OCI-LY3 (cell line): ENCODE results near the gene TTI1.

ENCODE experiments used
- H2AFZ ChIP-seq: fragments of 200-600, 300-600 bp; shearing (Covaris generic); 2 replicates; pipeline ENCODE4 v1.6.0; 2014; ENCODE audit warnings: antibody characterized with exemption, low read depth, low read length
- H3K27ac ChIP-seq: fragments of 200-600, 300-600 bp; sonication (generic); 2 replicates; pipeline ENCODE4 v1.5.1; 2014; ENCODE audit warnings: mild to moderate bottlenecking, low read length, moderate library complexity, mixed read lengths
- H3K27me3 ChIP-seq: fragments of 200-600, 300-600 bp; sonication (generic); 2 replicates; pipeline ENCODE4 v1.6.1; 2014; ENCODE audit warnings: low read depth, low read length, mixed read lengths
- H3K36me3 ChIP-seq: fragments of 200-600, 300-600 bp; sonication (generic); replicated peaks from 2 replicates; pipeline ENCODE3; 2014; ENCODE audit warnings: low read depth, low read length, mixed read lengths
- H3K4me1 ChIP-seq: fragments of 300-600, 200-600 bp; sonication (generic); 2 replicates; pipeline ENCODE4 v1.6.1; 2014; ENCODE audit warnings: low read length, mixed read lengths
- H3K4me2 ChIP-seq: fragments of 200-600, 300-600 bp; sonication (generic); 2 replicates; pipeline ENCODE4 v1.6.1; 2014; ENCODE audit warnings: low read length, mixed read lengths
- H3K4me3 ChIP-seq: fragments of 300-600, 200-600 bp; sonication (generic); 2 replicates; pipeline ENCODE4 v1.5.1; 2014; ENCODE audit warnings: antibody characterized with exemption, mild to moderate bottlenecking, low read length, moderate library complexity
- H3K79me2 ChIP-seq: fragments of 300-600, 200-600 bp; shearing (Covaris generic); 2 replicates; pipeline ENCODE4 v1.6.1; 2014; ENCODE audit warnings: mild to moderate bottlenecking, low read length, mixed read lengths
- H3K9ac ChIP-seq: fragments of 300-600, 200-600 bp; shearing (Covaris generic); 2 replicates; pipeline ENCODE4 v1.6.0; 2014; ENCODE audit warnings: mild to moderate bottlenecking, low read length, moderate library complexity
- H3K9me3 ChIP-seq: fragments of 200-600, 300-600 bp; shearing (Covaris generic); 2 replicates; pipeline ENCODE4 v1.6.1; 2014; ENCODE audit warnings: low read length, mixed read lengths; ENCODE audit not compliant: insufficient read depth
- H4K20me1 ChIP-seq: fragments of 200-600, 300-600 bp; sonication (generic); 2 replicates; pipeline ENCODE4 v1.6.1; 2016; ENCODE audit warnings: low read length, mixed read lengths; ENCODE audit not compliant: insufficient read depth
- EZH2phosphoT487 ChIP-seq: fragments of 200-600 bp; shearing (Covaris generic); IDR thresholded peaks from 2 replicates; pipeline ENCODE4 v1.6.1; 2018; ENCODE audit warnings: antibody characterized with exemption, mixed run types, low read depth
- TF ChIP-seq, protein P1 (sequence below): fragments of 200-600, 300-600 bp; sonication (generic); IDR thresholded peaks from 2 replicates; pipeline ENCODE4 v1.5.1; 2014; ENCODE audit warnings: antibody characterized with exemption, low read length, low read depth

The TTI1 gene

DNA sequence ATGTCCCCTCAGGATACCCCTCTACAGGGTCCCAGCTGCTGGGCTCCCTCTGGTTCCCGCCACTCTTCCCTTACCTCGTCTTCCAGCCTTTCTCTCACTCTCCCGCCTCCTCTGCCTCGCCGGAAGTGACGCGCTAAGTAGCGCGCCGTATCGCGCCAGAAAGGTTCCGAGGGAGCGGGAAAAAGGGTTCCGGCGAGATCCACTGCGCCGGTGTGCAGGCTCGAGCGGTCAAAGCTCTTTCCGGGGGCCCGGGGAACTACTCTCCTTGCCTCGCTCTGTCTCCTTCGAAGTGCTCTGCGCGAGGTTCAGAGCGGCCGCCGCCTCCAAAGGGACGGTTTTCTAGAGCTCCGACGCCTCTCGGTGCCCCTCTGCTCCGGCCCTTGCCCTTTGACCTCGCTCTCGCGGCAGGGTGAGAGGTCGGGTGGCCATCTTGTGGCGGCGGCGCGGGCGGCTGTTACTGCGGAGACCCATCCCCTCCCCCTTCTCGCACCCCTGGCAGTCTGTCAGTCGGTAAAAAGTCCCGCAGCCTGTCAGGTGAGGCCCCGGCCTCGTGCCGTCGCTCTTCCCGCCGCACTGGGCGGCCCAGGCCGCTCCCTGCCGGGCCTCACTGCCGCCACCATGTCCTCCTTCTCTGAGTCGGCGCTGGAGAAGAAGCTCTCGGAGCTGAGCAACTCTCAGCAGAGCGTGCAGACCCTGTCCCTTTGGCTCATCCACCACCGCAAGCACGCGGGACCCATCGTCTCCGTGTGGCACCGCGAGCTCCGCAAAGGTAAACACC, at the start of gene TTI1, which contains the start of gene RPRD1B:
TTI1 (minus strand) TSS at position 127 of the 778 bp plus-strand sequence. CDS start 19,640 bp downstream, outside the sequence.
RPRD1B (plus strand) TSS at position 417 of the 778 bp plus-strand sequence; CDS start at position 619, 202 bp downstream.
- Histone ChIP-seq H3K9me3 (no peaks in the 10 kb centered on the region), H3K4me2 (peak within 1 kb of the TSS; percentile 88), H4K20me1 (peaks cover 16% of the 10 kb centered on the region), H3K36me3 (peaks cover 48% of the 10 kb centered on the region), H3K4me3 (peak within 1 kb of the TSS; percentile 85), H3K4me1 (peaks cover 33% of the 10 kb centered on the region), H2AFZ (peak within 1 kb of the TSS; percentile 70), H3K79me2 (peaks cover 99% of the 10 kb centered on the region), H3K27ac (peak within 1 kb of the TSS; percentile 74), H3K9ac (peak within 1 kb of the TSS; percentile 90), H3K27me3 (no peaks in the 10 kb centered on the region)
- TF ChIP-seq, protein P1, sequence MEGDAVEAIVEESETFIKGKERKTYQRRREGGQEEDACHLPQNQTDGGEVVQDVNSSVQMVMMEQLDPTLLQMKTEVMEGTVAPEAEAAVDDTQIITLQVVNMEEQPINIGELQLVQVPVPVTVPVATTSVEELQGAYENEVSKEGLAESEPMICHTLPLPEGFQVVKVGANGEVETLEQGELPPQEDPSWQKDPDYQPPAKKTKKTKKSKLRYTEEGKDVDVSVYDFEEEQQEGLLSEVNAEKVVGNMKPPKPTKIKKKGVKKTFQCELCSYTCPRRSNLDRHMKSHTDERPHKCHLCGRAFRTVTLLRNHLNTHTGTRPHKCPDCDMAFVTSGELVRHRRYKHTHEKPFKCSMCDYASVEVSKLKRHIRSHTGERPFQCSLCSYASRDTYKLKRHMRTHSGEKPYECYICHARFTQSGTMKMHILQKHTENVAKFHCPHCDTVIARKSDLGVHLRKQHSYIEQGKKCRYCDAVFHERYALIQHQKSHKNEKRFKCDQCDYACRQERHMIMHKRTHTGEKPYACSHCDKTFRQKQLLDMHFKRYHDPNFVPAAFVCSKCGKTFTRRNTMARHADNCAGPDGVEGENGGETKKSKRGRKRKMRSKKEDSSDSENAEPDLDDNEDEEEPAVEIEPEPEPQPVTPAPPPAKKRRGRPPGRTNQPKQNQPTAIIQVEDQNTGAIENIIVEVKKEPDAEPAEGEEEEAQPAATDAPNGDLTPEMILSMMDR, result no peak
- TF ChIP-seq EZH2phosphoT487, result no peak

DNA sequence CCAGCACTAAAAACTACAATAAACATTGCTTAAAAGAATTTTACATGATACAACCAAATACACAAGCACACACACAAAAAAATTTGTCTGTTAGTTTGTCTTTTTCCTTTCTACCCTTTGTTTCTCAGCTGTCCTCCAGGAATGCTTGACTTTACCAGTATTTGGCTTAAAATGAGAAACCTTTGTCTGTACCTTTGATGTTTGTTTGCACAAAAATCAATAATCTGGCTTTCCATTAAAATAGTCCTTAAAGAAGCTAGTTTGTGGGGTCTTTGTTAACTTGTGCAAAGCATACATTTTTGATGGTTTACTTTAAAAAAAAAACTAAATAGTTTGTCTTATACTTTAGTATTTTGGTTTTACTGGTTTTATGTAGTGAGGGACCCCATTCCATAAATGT, 49.6 kb upstream of the TTI1 start:
- no peak for TF ChIP-seq EZH2phosphoT487
- TF ChIP-seq, protein P1, result no peak
- peaks cover 49% of the 10 kb centered on the region for H3K79me2 ChIP-seq
- peaks cover 75% of the 10 kb centered on the region for H3K36me3 ChIP-seq
- H3K4me3 ChIP-seq, result no peak overlapping the region
- H3K27ac ChIP-seq, result no peak overlapping the region
- H3K4me2 ChIP-seq, result no peak overlapping the region
- H3K4me1 ChIP-seq, result peaks cover 55% of the 10 kb centered on the region
- no peaks in the 10 kb centered on the region for H3K27me3 ChIP-seq
- no peaks in the 10 kb centered on the region for H3K9me3 ChIP-seq
- no peak overlapping the region for H2AFZ ChIP-seq
- no peak overlapping the region for H3K9ac ChIP-seq
- H4K20me1 ChIP-seq, result no peaks in the 10 kb centered on the region

DNA sequence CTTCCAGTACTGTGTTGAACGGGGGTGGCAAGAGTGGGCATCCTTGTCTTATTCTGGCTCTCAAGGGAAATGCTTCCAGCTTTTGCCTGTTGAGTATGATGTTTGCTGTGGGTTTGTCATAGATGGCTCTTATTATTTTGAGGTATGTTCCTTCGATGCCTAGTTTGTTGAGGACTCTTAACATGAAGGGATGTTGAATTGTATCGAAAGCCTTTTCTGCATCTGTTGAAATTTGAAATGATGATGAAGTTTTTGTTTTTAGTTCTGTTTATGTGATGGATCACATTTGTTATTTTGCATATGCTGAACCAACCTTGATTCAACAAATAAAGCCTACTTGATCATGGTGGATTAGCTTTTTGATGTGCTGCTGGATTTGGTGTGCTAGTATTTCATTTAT, 48.3 kb upstream of the TTI1 start:
- H3K4me2 ChIP-seq, result peak overlapping the region; percentile 2; the same call in 1 of the 2 replicates
- H4K20me1 ChIP-seq, result no peaks in the 10 kb centered on the region
- H3K27me3 ChIP-seq, result no peaks in the 10 kb centered on the region
- H3K36me3 ChIP-seq, result peaks cover 73% of the 10 kb centered on the region
- H3K4me1 ChIP-seq, result peaks cover 68% of the 10 kb centered on the region
- no peak for TF ChIP-seq EZH2phosphoT487
- TF ChIP-seq, protein P1, result no peak
- H2AFZ ChIP-seq, result no peak overlapping the region
- no peak overlapping the region for H3K9ac ChIP-seq
- peak overlapping the region; percentile 91 for H3K27ac ChIP-seq
- H3K9me3 ChIP-seq, result no peaks in the 10 kb centered on the region
- H3K4me3 ChIP-seq, result no peak overlapping the region
- H3K79me2 ChIP-seq, result peaks cover 57% of the 10 kb centered on the region

DNA sequence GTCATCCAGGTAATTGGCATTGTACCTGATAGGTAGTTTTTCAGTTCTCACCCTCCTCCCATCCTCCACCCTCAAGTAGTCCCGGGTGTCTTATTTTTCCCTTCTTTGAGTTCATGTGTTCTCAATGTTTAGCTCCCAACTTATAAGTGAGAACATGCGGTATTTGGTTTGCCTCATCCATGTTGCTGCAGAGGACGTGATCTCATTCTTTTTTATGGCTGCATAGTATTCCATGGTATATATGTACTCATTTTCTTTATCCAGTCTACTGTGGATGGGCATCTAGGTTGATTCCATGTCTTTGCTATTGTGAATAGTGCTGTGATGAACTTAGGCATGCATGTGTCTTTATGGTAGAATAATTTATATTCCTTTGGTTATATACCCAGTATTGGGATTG, 46.1 kb upstream of the TTI1 start:
- no peak overlapping the region for H3K4me3 ChIP-seq
- peaks cover 77% of the 10 kb centered on the region for H3K79me2 ChIP-seq
- H3K27me3 ChIP-seq, result no peaks in the 10 kb centered on the region
- H3K36me3 ChIP-seq, result peaks cover 70% of the 10 kb centered on the region
- H2AFZ ChIP-seq, result no peak overlapping the region
- H3K27ac ChIP-seq, result peak overlapping the region; percentile 91
- no peak overlapping the region for H3K4me2 ChIP-seq
- no peak for TF ChIP-seq EZH2phosphoT487
- TF ChIP-seq, protein P1, result no peak
- peaks cover 87% of the 10 kb centered on the region for H3K4me1 ChIP-seq
- no peaks in the 10 kb centered on the region for H3K9me3 ChIP-seq
- H3K9ac ChIP-seq, result peak overlapping the region; percentile 20; the same call in 1 of the 2 replicates
- H4K20me1 ChIP-seq, result no peaks in the 10 kb centered on the region
